ENCODE results near the gene RADIL.

Gene RADIL

DNA sequence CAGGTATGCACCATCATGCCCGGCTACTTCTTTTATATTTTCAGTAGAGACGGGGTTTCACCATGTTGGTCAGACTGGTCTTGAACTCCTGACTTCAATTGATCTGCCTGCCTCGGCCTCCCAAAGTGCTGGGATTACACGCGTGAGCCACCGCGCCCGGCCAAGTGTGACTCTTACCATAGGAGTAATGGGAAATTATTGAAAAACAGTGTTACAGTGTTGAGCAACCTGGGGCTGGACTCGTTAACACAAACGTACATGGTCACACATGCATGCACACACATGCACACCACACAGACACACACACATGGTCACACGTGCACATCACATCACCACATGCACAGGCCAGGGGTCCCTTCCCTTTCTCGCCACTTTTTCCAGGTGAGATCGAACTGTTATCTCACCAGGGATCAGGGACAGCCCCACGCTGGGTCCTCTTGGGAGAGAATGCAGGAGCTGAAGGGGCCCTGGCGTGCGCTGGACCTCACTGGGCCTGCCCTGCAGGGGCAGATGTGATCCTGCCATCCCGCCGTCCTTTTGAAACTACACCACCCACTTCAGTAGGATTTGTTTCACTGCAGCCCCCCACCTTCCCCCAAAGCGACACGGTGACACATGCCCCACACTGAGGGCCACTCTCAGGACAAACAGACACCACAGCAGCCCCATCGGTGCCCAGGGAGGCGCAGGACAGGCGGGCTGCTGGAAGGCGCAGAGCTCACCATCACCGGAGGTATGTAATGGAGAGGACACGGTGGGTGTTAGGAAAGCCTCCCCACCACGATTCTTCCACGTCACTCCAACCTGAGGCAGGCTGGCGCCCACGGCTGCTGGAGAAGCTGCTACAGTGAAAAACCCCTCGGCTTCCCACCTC lies 10.2 kb downstream of the RADIL start:
- TF ChIP-seq CTCF (IDR thresholded peaks at IDR 0.05; ENCODE audit: insufficient read depth, low read length) (no peak), SPI1 (IDR thresholded peaks at IDR 0.05; ENCODE audit: borderline replicate concordance, low read depth) (no peak), POLR2AphosphoS5 (IDR thresholded peaks at IDR 0.05; ENCODE audit: low read depth) (no peak), GABPA (IDR thresholded peaks at IDR 0.05; ENCODE audit: low read depth) (no peak)
- TF ChIP-seq, protein P1, sequence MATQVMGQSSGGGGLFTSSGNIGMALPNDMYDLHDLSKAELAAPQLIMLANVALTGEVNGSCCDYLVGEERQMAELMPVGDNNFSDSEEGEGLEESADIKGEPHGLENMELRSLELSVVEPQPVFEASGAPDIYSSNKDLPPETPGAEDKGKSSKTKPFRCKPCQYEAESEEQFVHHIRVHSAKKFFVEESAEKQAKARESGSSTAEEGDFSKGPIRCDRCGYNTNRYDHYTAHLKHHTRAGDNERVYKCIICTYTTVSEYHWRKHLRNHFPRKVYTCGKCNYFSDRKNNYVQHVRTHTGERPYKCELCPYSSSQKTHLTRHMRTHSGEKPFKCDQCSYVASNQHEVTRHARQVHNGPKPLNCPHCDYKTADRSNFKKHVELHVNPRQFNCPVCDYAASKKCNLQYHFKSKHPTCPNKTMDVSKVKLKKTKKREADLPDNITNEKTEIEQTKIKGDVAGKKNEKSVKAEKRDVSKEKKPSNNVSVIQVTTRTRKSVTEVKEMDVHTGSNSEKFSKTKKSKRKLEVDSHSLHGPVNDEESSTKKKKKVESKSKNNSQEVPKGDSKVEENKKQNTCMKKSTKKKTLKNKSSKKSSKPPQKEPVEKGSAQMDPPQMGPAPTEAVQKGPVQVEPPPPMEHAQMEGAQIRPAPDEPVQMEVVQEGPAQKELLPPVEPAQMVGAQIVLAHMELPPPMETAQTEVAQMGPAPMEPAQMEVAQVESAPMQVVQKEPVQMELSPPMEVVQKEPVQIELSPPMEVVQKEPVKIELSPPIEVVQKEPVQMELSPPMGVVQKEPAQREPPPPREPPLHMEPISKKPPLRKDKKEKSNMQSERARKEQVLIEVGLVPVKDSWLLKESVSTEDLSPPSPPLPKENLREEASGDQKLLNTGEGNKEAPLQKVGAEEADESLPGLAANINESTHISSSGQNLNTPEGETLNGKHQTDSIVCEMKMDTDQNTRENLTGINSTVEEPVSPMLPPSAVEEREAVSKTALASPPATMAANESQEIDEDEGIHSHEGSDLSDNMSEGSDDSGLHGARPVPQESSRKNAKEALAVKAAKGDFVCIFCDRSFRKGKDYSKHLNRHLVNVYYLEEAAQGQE (IDR thresholded peaks at IDR 0.05; ENCODE audit: insufficient replicate concordance, low read depth) = no peak

GRCh38 chr7:4871930-4872675 lies 11.4 kb downstream of the RADIL start:
- TF ChIP-seq POLR2AphosphoS5 (IDR thresholded peaks at IDR 0.05; ENCODE audit: low read depth) = no peak
- no peak for TF ChIP-seq GABPA (IDR thresholded peaks at IDR 0.05; ENCODE audit: low read depth)
- TF ChIP-seq SPI1 (IDR thresholded peaks at IDR 0.05; ENCODE audit: borderline replicate concordance, low read depth) = no peak
- TF ChIP-seq CTCF (IDR thresholded peaks at IDR 0.05; ENCODE audit: insufficient read depth, low read length) = no peak
- TF ChIP-seq, protein P1 (IDR thresholded peaks at IDR 0.05; ENCODE audit: insufficient replicate concordance, low read depth) = no peak
- Histone ChIP-seq H3K27ac (replicated peaks) (no peak overlapping the region), H3K27me3 (ENCODE audit: insufficient read depth, poor library complexity, severe bottlenecking) (peaks cover 3% of the 10 kb centered on the region), H3K4me3 (replicated peaks; ENCODE audit: insufficient read depth, low read length) (no peak overlapping the region)
- no peak for DNase-seq (ENCODE audit: low read depth in 1 of 2, low spot score in 1 of 2)

More for the DNA sequence above, 10.2 kb downstream of the RADIL start:
- H3K27me3 ChIP-seq (ENCODE audit: insufficient read depth, poor library complexity, severe bottlenecking) = peaks cover 3% of the 10 kb centered on the region
- no peak for DNase-seq (ENCODE audit: low read depth in 1 of 2, low spot score in 1 of 2)
- no peak overlapping the region for H3K4me3 ChIP-seq (replicated peaks; ENCODE audit: insufficient read depth, low read length)
- no peak overlapping the region for H3K27ac ChIP-seq (replicated peaks)

GRCh38 chr7:4871056-4871680 lies 12.3 kb downstream of the RADIL start:
- H3K27ac ChIP-seq (replicated peaks) = no peak overlapping the region
- TF ChIP-seq SPI1 (IDR thresholded peaks at IDR 0.05; ENCODE audit: borderline replicate concordance, low read depth) = no peak
- peaks cover 3% of the 10 kb centered on the region for H3K27me3 ChIP-seq (ENCODE audit: insufficient read depth, poor library complexity, severe bottlenecking)
- no peak overlapping the region for H3K4me3 ChIP-seq (replicated peaks; ENCODE audit: insufficient read depth, low read length)
- no peak for DNase-seq (ENCODE audit: low read depth in 1 of 2, low spot score in 1 of 2)

- DNase-seq (ENCODE audit: low read depth in 1 of 2, low spot score in 1 of 2) = no peak
- Histone ChIP-seq H3K4me3 (replicated peaks; ENCODE audit: insufficient read depth, low read length) (no peak overlapping the region), H3K27me3 (ENCODE audit: insufficient read depth, poor library complexity, severe bottlenecking) (peaks cover 3% of the 10 kb centered on the region), H3K27ac (replicated peaks) (no peak overlapping the region)
- TF ChIP-seq GABPA (IDR thresholded peaks at IDR 0.05; ENCODE audit: low read depth) = no peak
- TF ChIP-seq, protein P1 (IDR thresholded peaks at IDR 0.05; ENCODE audit: insufficient replicate concordance, low read depth) = no peak
- no peak for TF ChIP-seq SPI1 (IDR thresholded peaks at IDR 0.05; ENCODE audit: borderline replicate concordance, low read depth)
- TF ChIP-seq CTCF (IDR thresholded peaks at IDR 0.05; ENCODE audit: insufficient read depth, low read length) = no peak
- TF ChIP-seq POLR2AphosphoS5 (IDR thresholded peaks at IDR 0.05; ENCODE audit: low read depth) = no peak
Observed at GRCh38 chr7:4868493-4868892, 15.0 kb downstream of the RADIL start.
